VCaP (cell line): ENCODE measurements around the gene FOXO3.

Source experiments
- H3K27ac ChIP-seq: fragments of 450-650 bp; 2 replicates; pipeline ENCODE4 v1.5.1; 2017
- CTCF ChIP-seq: fragments of 450-650 bp; conservative IDR thresholded peaks from 2 replicates; pipeline ENCODE4 v1.5.1; 2017; ENCODE audit warnings: mild to moderate bottlenecking, moderate library complexity

Gene FOXO3

DNA sequence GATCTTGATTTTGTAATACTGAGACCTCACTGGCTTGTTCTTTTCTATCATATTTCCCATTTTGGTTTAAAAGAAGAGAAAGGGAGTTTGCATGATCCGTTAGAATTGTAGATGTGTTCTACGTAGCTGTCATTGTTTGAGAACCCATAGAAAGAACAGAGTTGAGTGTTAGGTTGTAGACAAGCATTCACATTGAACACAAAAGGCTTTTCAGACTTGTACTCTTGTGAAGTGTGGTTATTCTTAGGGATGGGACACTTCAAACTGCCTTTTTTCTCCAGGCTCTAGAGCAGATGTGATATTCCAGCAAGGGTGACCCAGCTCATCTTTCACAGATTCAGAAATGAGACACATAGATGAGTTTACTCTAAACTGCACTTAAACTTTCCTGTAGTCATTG, 19.9 kb downstream of the FOXO3 start:
- no peak for TF ChIP-seq CTCF
- H3K27ac ChIP-seq: peak overlapping the region; percentile 35

- peak overlapping the region; percentile 35 for H3K27ac ChIP-seq
- no peak for TF ChIP-seq CTCF
Observed at GRCh38 chr6:108581237-108581931, 20.7 kb downstream of the FOXO3 start.

GRCh38 chr6:108581932-108582475, 21.3 kb downstream of the FOXO3 start:
- H3K27ac ChIP-seq: peak overlapping the region; percentile 35
- TF ChIP-seq CTCF: no peak

DNA sequence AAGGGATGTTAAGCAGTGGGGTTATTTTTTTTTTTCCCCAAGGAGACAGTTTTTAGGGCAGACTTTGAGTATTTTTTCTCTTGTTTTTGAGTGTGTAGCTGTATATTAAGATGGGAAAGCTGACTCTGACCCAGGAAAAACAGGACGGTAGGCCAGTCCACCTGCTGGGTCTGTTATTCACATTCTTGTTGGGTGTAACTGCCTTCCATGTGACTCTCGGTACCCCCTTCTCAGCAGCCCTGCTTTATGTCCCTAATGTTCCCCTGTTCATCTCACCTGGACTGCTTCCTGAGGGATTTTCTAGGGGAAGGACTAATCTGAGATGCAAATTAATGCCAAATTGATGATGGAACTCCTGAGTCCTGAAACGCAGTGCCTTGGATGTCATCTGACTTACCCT, 21.9 kb downstream of the FOXO3 start:
- TF ChIP-seq CTCF: no peak
- H3K27ac ChIP-seq: peak overlapping the region; percentile 35

GRCh38 chr6:108584323-108584722, 23.6 kb downstream of the FOXO3 start:
- TF ChIP-seq CTCF: no peak
- no peak overlapping the region for H3K27ac ChIP-seq

DNA sequence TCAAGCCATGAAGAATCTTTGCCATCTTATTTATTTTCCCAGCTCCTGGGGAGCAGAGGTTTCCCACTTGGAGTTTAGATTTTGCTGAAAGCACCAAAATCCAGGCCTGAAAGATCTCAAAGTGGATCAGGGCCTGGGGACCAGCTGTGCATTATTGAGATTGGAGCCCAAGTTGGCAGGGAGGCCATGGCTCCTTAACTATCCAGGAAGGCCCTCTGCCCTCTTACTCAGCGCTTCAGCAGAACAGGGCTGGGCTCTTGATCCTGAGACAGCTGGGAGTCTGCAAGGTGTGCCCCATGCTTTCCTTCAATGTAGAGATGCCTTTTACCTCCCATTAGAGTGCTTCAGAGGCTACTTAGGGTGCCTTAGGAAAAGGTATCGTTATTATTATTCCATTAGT, 24.6 kb downstream of the FOXO3 start:
- H3K27ac ChIP-seq: no peak overlapping the region
- no peak for TF ChIP-seq CTCF

DNA sequence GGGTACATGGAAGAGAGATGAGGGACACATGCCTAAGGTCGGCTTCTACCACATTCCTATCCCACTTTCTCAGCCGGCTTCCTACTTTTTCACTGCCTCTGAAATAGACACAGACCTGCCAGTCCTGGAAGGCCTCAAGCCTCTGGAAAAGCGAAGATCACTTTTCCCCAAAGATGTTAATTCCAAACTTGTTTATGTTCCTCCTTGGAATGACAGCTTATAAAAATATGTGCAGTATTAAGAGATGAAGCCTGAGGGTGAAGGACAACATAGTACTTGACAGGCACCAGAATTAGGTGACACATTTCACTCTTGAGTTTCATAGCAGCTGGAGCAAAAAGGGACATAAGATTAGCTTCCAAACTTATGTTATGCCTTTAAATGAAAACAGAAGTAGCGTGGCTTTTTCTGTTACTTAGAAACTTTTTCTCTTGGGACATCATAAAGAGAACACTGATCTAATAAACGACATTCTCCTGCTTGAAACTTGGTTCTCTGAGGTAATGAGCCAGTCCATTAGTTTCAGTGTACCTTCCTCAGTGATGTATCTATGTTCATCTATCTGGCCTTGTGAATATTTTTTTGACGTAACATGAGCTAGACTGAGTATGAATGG, 25.3 kb downstream of the FOXO3 start:
- no peak overlapping the region for H3K27ac ChIP-seq
- TF ChIP-seq CTCF: no peak
